ENCODE data around the gene MLANA. TPM values are rescaled to one million over a fixed set of nuclear protein-coding genes. Genes with fewer than 3 reads are reported as not detected.

MLANA gene
- total and polyA plus RNA-seq, 4 donors, result 0.05 to 0.29 (median 0.16) TPM

DNA sequence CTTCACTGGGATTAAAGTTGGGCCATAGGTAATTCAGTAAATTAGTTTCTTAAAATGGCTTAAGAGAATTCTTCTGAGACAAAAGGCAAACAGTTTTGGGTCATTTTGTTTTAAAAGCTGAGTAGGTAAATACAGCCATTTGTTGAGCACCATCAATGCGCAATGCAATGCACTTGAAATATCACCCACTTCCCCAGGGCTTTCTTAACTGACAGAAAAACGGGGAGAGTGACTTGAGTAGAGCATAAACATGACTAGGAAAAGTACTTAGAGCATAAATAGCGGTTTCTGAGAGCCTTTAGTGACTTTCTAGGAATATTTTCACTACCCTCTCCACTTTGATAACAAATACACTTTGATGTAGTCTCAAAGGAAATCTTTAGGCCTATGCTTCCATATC is 27.2 kb downstream of the MLANA start:
- no peak overlapping the region for H3K9ac ChIP-seq (ENCODE audit: low read depth in 1 of 2, low read length in 2 of 2)
- no peaks in the 10 kb centered on the region for H3K27me3 ChIP-seq (ENCODE audit: control insufficient read depth in 4 of 4, insufficient read depth in 4 of 4, low read length in 3 of 4)
- no peak overlapping the region for H3K4me3 ChIP-seq (ENCODE audit: low read depth in 1 of 3, low read length in 3 of 3)
- H3K27ac ChIP-seq (ENCODE audit: low read depth in 1 of 2, low read length in 2 of 2), result no peak overlapping the region
- no peak for DNase-seq (ENCODE audit: low spot score)
- no peaks in the 10 kb centered on the region for H3K9me3 ChIP-seq (ENCODE audit: control insufficient read depth in 4 of 4, low read length in 3 of 4)
- TF ChIP-seq HNF4G (IDR thresholded peaks at IDR 0.05), result no peak
- no peak for TF ChIP-seq NR2F2 (IDR thresholded peaks at IDR 0.05)
- TF ChIP-seq, protein P1, sequence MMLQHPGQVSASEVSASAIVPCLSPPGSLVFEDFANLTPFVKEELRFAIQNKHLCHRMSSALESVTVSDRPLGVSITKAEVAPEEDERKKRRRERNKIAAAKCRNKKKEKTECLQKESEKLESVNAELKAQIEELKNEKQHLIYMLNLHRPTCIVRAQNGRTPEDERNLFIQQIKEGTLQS (IDR thresholded peaks at IDR 0.05), result no peak
- TF ChIP-seq TAF1 (conservative IDR thresholded peaks at IDR 0.05), result no peak
- TF ChIP-seq RAD21 (IDR thresholded peaks at IDR 0.05), result no peak
- no peak for TF ChIP-seq JUND (IDR thresholded peaks at IDR 0.05)
- no peak for TF ChIP-seq EGR1 (IDR thresholded peaks at IDR 0.05; ENCODE audit: low read depth in 2 of 2)
- no peak for TF ChIP-seq RXRA (IDR thresholded peaks at IDR 0.05)
- no peak for TF ChIP-seq SP1 (IDR thresholded peaks at IDR 0.05)
- TF ChIP-seq GABPA (IDR thresholded peaks at IDR 0.05 in 1 of 2, conservative IDR thresholded peaks at IDR 0.05 in 1 of 2), result no peak
- TF ChIP-seq, protein P2, sequence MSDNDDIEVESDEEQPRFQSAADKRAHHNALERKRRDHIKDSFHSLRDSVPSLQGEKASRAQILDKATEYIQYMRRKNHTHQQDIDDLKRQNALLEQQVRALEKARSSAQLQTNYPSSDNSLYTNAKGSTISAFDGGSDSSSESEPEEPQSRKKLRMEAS (IDR thresholded peaks at IDR 0.05), result no peak
- TF ChIP-seq HNF4A (conservative IDR thresholded peaks at IDR 0.05), result no peak
- TF ChIP-seq, protein P3, sequence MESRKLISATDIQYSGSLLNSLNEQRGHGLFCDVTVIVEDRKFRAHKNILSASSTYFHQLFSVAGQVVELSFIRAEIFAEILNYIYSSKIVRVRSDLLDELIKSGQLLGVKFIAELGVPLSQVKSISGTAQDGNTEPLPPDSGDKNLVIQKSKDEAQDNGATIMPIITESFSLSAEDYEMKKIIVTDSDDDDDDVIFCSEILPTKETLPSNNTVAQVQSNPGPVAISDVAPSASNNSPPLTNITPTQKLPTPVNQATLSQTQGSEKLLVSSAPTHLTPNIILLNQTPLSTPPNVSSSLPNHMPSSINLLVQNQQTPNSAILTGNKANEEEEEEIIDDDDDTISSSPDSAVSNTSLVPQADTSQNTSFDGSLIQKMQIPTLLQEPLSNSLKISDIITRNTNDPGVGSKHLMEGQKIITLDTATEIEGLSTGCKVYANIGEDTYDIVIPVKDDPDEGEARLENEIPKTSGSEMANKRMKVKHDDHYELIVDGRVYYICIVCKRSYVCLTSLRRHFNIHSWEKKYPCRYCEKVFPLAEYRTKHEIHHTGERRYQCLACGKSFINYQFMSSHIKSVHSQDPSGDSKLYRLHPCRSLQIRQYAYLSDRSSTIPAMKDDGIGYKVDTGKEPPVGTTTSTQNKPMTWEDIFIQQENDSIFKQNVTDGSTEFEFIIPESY (IDR thresholded peaks at IDR 0.05), result no peak
- TF ChIP-seq FOXA2 (IDR thresholded peaks at IDR 0.05), result no peak
- peaks cover 0 to 7% (median 3%) of the 10 kb centered on the region in 4 donors for H3K4me1 ChIP-seq (ENCODE audit: control insufficient read depth in 4 of 4, insufficient read depth in 4 of 4, low read length in 3 of 4)
- 65% methylated on average over 3 of the region's 3 CpGs for WGBS
- H3K36me3 ChIP-seq (ENCODE audit: control insufficient read depth in 4 of 4, insufficient read depth in 3 of 4, low read depth in 1 of 4, low read length in 3 of 4), result peaks cover 2 to 9% (median 6%) of the 10 kb centered on the region in 4 donors

DNA sequence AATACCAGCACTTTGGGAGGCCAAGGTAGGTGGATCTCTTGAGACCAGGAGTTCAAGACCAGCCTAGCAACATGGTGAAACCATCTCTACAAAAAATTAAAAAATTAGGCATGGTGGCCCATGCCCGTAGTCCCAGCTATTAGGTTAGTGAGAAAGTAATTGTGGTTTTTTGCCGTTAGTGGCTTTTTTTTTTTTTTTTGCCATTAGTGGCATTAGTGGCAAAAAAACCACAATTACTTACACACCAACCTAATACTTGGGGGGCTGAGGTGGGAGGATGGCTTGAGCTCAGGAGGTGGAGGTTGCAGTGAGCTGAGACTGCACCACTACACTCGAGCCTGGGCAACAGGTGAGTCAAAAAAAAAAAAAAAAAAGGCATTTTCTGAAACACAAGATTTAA is 27.8 kb downstream of the MLANA start:
- H3K36me3 ChIP-seq (ENCODE audit: control insufficient read depth in 4 of 4, insufficient read depth in 3 of 4, low read depth in 1 of 4, low read length in 3 of 4), result peaks cover 2 to 9% (median 8%) of the 10 kb centered on the region in 4 donors
- no peak overlapping the region for H3K4me3 ChIP-seq (ENCODE audit: low read depth in 1 of 3, low read length in 3 of 3)
- H3K4me1 ChIP-seq (ENCODE audit: control insufficient read depth in 4 of 4, insufficient read depth in 4 of 4, low read length in 3 of 4), result peaks cover 0 to 7% (median 3%) of the 10 kb centered on the region in 4 donors
- 91% methylated on average over 3 of the region's 3 CpGs for WGBS
- H3K9ac ChIP-seq (ENCODE audit: low read depth in 1 of 2, low read length in 2 of 2), result no peak overlapping the region
- H3K27me3 ChIP-seq (ENCODE audit: control insufficient read depth in 4 of 4, insufficient read depth in 4 of 4, low read length in 3 of 4), result no peaks in the 10 kb centered on the region
- TF ChIP-seq NR2F2 (IDR thresholded peaks at IDR 0.05), result no peak
- TF ChIP-seq HNF4G (IDR thresholded peaks at IDR 0.05), result no peak
- TF ChIP-seq YY1 (IDR thresholded peaks at IDR 0.05), result no peak
- TF ChIP-seq, protein P1 (IDR thresholded peaks at IDR 0.05), result no peak
- TF ChIP-seq, protein P3 (IDR thresholded peaks at IDR 0.05), result no peak
- TF ChIP-seq EGR1 (IDR thresholded peaks at IDR 0.05; ENCODE audit: low read depth in 2 of 2), result no peak
- TF ChIP-seq, protein P2 (IDR thresholded peaks at IDR 0.05), result no peak
- TF ChIP-seq, protein P4, sequence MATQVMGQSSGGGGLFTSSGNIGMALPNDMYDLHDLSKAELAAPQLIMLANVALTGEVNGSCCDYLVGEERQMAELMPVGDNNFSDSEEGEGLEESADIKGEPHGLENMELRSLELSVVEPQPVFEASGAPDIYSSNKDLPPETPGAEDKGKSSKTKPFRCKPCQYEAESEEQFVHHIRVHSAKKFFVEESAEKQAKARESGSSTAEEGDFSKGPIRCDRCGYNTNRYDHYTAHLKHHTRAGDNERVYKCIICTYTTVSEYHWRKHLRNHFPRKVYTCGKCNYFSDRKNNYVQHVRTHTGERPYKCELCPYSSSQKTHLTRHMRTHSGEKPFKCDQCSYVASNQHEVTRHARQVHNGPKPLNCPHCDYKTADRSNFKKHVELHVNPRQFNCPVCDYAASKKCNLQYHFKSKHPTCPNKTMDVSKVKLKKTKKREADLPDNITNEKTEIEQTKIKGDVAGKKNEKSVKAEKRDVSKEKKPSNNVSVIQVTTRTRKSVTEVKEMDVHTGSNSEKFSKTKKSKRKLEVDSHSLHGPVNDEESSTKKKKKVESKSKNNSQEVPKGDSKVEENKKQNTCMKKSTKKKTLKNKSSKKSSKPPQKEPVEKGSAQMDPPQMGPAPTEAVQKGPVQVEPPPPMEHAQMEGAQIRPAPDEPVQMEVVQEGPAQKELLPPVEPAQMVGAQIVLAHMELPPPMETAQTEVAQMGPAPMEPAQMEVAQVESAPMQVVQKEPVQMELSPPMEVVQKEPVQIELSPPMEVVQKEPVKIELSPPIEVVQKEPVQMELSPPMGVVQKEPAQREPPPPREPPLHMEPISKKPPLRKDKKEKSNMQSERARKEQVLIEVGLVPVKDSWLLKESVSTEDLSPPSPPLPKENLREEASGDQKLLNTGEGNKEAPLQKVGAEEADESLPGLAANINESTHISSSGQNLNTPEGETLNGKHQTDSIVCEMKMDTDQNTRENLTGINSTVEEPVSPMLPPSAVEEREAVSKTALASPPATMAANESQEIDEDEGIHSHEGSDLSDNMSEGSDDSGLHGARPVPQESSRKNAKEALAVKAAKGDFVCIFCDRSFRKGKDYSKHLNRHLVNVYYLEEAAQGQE (IDR thresholded peaks at IDR 0.05), result no peak
- no peak for TF ChIP-seq TAF1 (conservative IDR thresholded peaks at IDR 0.05)
- TF ChIP-seq SP1 (IDR thresholded peaks at IDR 0.05), result no peak
- TF ChIP-seq JUND (IDR thresholded peaks at IDR 0.05), result no peak
- no peak for TF ChIP-seq RAD21 (IDR thresholded peaks at IDR 0.05)
- no peak for TF ChIP-seq HNF4A (conservative IDR thresholded peaks at IDR 0.05)
- TF ChIP-seq FOXA1 (IDR thresholded peaks at IDR 0.05), result no peak
- H3K9me3 ChIP-seq (ENCODE audit: control insufficient read depth in 4 of 4, low read length in 3 of 4), result no peaks in the 10 kb centered on the region
- no peak for DNase-seq (ENCODE audit: low spot score)
- H3K27ac ChIP-seq (ENCODE audit: low read depth in 1 of 2, low read length in 2 of 2), result no peak overlapping the region

Measured in liver (tissue), 9 donors.